Pancreas (tissue), 10 donors: ENCODE measurements around the gene PLPP7. TPM values are rescaled to one million over a fixed set of nuclear protein-coding genes. Genes with fewer than 3 reads are reported as not detected.

ENCODE experiments used
- ATAC-seq, 4 donors: fragments of 200-7000 bp; cut with Tn5 transposase; one replicate each; pipeline versions ENCODE4 v1.8.0 to v1.9.1; 2020; ENCODE audit warnings: mild to moderate bottlenecking in 4 of 4, moderate library complexity in 4 of 4
- DNase-seq, 6 donors: peaks; one replicate each; pipeline ENCODE4 v3.0.0-alpha.2; 2020
- FAIRE-seq: peaks from 2 replicates; lab custom pipeline; 2012; peaks lifted over from hg19 to GRCh38; lab: Jason Lieb, UNC
- H3K27ac ChIP-seq, 4 donors: fragments of 200-600 bp; sonication (generic); 1 replicate in 3 of 4; 2 replicates in 1 of 4; pipeline versions ENCODE4 v1.5.0 to v1.8.0; 2020
- H3K27me3 ChIP-seq, 4 donors: fragments of 200-600 bp; one replicate each; pipeline ENCODE4 v1.8.0; 2021
- H3K36me3 ChIP-seq, 3 donors: fragments of 200-600 bp; sonication (generic) in 1 of 3; one replicate each; pipeline versions ENCODE4 v1.5.0 to v1.8.0; 2020 to 2021
- H3K4me1 ChIP-seq, 3 donors: fragments of 200-600 bp; one replicate each; pipeline ENCODE4 v1.8.0; 2021
- H3K4me3 ChIP-seq, 4 donors: fragments of 200-600 bp; sonication (generic) in 2 of 4; one replicate each; pipeline versions ENCODE4 v1.5.0 to v1.8.0; 2020 to 2021
- H3K9me3 ChIP-seq, 4 donors: fragments of 200-600 bp; one replicate each; pipeline ENCODE4 v1.8.0; 2021
- WGBS, 2 donors: extraction: QIAGEN DNeasy Blood & Tissue Kit; methylation state at CpG; one replicate each; pipeline ENCODE4 v1.1.7; 2013; 5-methylcytosine and 5-hydroxymethylcytosine counted together
- intact Hi-C, 3 donors: fragments of 100-400 bp; cut with DNase I; formaldehyde crosslinking; loops; one replicate each; pipeline versions ENCODE4 v1.11.1 to v1.14.2; 2022
- polyA plus RNA-seq, 2 donors: library from polyadenylated mRNA; stranded (reverse); fragments of 200-250 nt; gene quantifications; one replicate each; pipeline ENCODE4 v1.2.3, GENCODE V29; 2013
- total RNA-seq, 6 donors: library from RNA; stranded (reverse); fragmentation: NEBNext Ultra II Directional in 4 of 6; extraction: Animal tissue kit (Norgen Biotek cat#: 25700) in 4 of 6; gene quantifications; one replicate each; pipeline versions ENCODE4 v1.2.1 to v1.2.4, GENCODE V29; 2021 to 2023
- TF ChIP-seq, protein P1 (sequence below), 4 donors: fragments of 200-600 bp; sonication (generic) in 3 of 4; IDR thresholded peaks; one replicate each; pipeline versions ENCODE4 v1.5.0 to v1.8.0; 2021; ENCODE audit warnings: antibody characterized with exemption in 4 of 4
- donor health status: healthy with polysubstance abuse.
- donor health status: DM: no; HTN: no; CAD: no; lungs with moderate emphysema.
- donor health status: DM: no; HTN: no; CAD: no.
- donor health status: control.
- donor health status: control.
- donor health status: Bipolar disorder and iron deficiency.
- donor health status: DM: yes; HTN: yes; CAD: no.
- donor health status: DM: no; HTN: no; CAD: no.
- donor health status: DM: no; HTN: no; CAD: no.
- donor health status: DM: yes; HTN: yes; CAD: no.

PLPP7 gene
- total and polyA plus RNA-seq, 8 donors, result 0.38 to 2.5 (median 1.3) TPM

DNA sequence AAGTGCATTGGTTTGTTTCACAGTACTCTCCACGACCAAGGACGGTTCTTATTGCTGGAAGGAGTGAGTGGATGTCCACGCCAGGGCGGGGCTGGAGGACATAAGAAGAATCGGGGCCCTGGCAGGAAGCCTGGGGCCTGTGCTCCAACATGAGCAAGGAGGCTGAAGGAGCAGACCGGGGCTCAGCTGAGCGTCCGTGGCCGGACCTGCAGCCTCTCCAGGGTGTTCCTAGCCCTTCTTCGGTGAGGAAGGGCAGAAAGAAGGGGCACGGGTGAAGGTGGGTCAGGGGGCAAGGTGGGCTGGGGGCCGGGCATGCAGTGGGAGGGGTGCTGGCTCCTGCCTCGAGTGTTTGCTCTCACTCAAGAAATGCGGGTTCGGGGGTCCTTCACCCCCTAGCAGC is 31.3 kb upstream of the PLPP7 start:
- 70 to 72% methylated on average over 15 of the region's 15 CpGs for WGBS, 2 donors
- no peak overlapping the region for H3K4me3 ChIP-seq
- no peak for FAIRE-seq
- no peaks in the 10 kb centered on the region for H3K9me3 ChIP-seq
- H3K27ac ChIP-seq, result no peak overlapping the region
- no peaks in the 10 kb centered on the region for H3K27me3 ChIP-seq
- no peak for ATAC-seq
- H3K36me3 ChIP-seq, result no peaks in the 10 kb centered on the region
- TF ChIP-seq, protein P1, sequence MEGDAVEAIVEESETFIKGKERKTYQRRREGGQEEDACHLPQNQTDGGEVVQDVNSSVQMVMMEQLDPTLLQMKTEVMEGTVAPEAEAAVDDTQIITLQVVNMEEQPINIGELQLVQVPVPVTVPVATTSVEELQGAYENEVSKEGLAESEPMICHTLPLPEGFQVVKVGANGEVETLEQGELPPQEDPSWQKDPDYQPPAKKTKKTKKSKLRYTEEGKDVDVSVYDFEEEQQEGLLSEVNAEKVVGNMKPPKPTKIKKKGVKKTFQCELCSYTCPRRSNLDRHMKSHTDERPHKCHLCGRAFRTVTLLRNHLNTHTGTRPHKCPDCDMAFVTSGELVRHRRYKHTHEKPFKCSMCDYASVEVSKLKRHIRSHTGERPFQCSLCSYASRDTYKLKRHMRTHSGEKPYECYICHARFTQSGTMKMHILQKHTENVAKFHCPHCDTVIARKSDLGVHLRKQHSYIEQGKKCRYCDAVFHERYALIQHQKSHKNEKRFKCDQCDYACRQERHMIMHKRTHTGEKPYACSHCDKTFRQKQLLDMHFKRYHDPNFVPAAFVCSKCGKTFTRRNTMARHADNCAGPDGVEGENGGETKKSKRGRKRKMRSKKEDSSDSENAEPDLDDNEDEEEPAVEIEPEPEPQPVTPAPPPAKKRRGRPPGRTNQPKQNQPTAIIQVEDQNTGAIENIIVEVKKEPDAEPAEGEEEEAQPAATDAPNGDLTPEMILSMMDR (IDR thresholded peaks at IDR 0.05), result no peak
- no peak for DNase-seq
- peaks cover 0 to 2% (median 0%) of the 10 kb centered on the region in 3 donors for H3K4me1 ChIP-seq
- intact Hi-C loops, result no loop called here

DNA sequence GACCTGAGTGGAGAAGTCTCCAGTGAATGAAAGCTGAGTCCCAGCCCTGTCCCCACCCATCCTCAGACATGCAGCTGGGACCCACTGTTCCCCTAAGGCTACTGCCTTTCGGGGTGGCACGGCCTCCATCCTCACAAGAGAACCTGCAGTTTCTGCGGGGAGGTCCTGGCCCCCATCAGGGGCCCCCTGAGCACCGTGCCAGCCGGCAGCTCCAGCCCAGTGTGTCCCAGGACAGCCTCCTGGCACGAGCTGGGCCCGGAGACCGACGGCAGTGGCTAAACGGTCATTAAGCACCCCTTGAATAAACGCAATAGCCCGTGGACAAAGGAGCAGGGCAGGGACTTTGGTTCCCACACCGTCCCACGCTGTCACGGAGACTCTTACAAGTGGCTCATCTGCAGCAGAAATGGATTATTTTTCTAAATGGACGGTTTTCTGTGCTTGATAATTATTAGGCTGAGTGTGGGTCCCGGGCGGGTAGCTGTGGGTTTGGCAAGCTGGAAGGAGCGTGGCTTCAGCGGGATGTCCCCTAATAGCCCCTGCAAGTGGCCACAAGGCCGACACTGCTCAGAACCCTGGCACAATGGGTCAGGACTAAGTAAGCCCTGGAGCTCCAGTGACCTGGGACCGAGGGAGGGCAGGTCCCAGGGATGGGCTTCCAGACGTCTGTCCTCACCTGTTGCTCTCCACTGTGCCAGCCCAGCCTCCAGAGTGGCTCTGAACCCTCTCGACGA is 30.7 kb upstream of the PLPP7 start:
- Histone ChIP-seq H3K36me3 (no peaks in the 10 kb centered on the region), H3K27ac (no peak overlapping the region), H3K9me3 (no peaks in the 10 kb centered on the region), H3K27me3 (no peaks in the 10 kb centered on the region), H3K4me3 (no peak overlapping the region), H3K4me1 (peaks cover 0 to 2% (median 0%) of the 10 kb centered on the region in 3 donors)
- DNase-seq, result no peak
- FAIRE-seq, result no peak
- TF ChIP-seq, protein P1 (IDR thresholded peaks at IDR 0.05), result no peak
- ATAC-seq, result no peak
- intact Hi-C loops, result no loop called here
- WGBS, 2 donors, result 76 to 79% methylated on average over 25 of the region's 25 CpGs

DNA sequence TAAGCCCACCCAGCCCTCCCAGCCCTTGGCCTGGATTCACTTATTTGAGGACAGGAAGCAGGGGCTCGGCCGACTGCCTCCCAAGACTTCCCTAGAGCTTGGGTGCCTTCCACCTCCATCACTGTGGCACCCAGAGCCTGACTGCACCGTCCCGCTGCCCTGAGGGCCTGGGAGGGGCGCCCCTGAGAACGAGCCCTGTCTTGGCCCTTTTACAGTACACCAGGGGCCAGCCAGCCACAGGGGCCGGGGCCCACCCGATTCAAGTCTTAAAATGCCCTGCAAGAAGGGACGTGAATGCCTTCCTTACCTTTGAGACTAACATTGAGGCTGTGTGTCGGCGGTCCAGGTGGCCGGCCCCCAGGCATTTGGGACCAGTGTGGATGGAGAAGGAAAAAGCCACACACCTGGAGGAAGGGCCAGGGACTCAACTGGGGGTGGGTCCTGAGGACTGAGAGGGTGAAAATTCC is 30.1 kb upstream of the PLPP7 start:
- FAIRE-seq (no peak), ATAC-seq (no peak), DNase-seq (peak in 1 of 6 donors; percentile 48)
- H3K4me1 ChIP-seq, result peaks cover 0 to 2% (median 0%) of the 10 kb centered on the region in 3 donors
- no peaks in the 10 kb centered on the region for H3K9me3 ChIP-seq
- intact Hi-C loops, result no loop called here
- no peaks in the 10 kb centered on the region for H3K27me3 ChIP-seq
- H3K27ac ChIP-seq, result no peak overlapping the region
- H3K36me3 ChIP-seq, result no peaks in the 10 kb centered on the region
- 86 to 91% methylated on average over 12 of the region's 12 CpGs for WGBS, 2 donors
- no peak overlapping the region for H3K4me3 ChIP-seq
- TF ChIP-seq, protein P1 (IDR thresholded peaks at IDR 0.05), result no peak

DNA sequence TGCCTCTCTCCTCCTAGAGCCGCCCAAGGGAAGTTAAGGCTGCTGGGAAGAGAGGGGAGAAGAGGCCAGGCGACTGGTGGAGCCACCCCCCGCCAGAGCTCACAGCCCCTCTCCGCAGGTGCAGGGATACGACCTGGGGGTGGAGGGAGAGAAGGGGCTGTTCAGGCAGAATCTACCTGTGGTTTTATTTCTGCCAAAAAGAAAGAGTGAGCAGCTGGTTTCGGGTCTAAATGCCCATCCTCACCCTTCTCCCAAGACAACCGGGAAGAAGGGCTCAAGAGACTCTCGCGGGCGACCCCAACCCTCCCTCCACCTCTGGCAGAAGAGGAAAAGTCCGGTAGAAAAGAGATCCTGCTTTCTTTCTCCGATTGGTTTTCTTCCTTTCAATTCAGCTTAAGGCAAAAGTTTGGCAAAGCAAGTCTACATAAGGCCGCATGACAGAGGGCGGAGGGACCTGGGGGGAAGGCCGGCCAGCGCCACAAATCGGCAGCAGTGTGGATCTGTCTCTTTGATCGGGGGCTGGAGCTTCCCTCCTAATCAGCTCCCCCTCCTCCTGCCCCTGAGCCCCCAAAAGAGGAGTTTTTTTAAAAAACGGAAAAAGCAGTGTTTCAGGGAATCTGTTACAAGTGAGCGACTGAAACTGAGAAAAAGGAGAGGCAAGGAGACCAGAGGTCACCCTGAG is 29.5 kb upstream of the PLPP7 start:
- Histone ChIP-seq H3K4me1 (peaks cover 0 to 2% (median 0%) of the 10 kb centered on the region in 3 donors), H3K27ac (no peak overlapping the region), H3K27me3 (no peaks in the 10 kb centered on the region), H3K4me3 (no peak overlapping the region), H3K36me3 (no peaks in the 10 kb centered on the region), H3K9me3 (no peaks in the 10 kb centered on the region)
- 78 to 84% methylated on average over 20 of the region's 20 CpGs for WGBS, 2 donors
- FAIRE-seq (no peak), ATAC-seq (no peak), DNase-seq (no peak)
- TF ChIP-seq, protein P1 (IDR thresholded peaks at IDR 0.05), result no peak
- intact Hi-C loops, result no loop called here
